Tibial artery (tissue), 4 donors: ENCODE measurements around the gene SCUBE2.

ENCODE experiments used
- DNase-seq, 2 donors: peaks; one replicate each; pipeline ENCODE4 v3.0.0-alpha.2; 2019
- H3K27ac ChIP-seq, 2 donors: fragments of 200-600 bp; sonication (generic) in 1 of 2; 1 replicate in 1 of 2; 2 replicates in 1 of 2; pipeline ENCODE4 v1.5.1; 2018 to 2019; ENCODE audit warnings: mild to moderate bottlenecking in 1 of 2
- H3K27me3 ChIP-seq, 2 donors: fragments of 200-600 bp; sonication (generic) in 1 of 2; one replicate each; pipeline versions ENCODE4 v1.5.1 to v1.6.0; 2016 to 2019
- H3K36me3 ChIP-seq, 3 donors: fragments of 200-600 bp; sonication (generic) in 2 of 3; one replicate each; pipeline ENCODE4 v1.5.1; 2016 to 2019; ENCODE audit warnings: mild to moderate bottlenecking in 2 of 3
- H3K4me1 ChIP-seq, 4 donors: fragments of 200-600 bp; sonication (generic) in 2 of 4; 1 replicate in 3 of 4; 2 replicates in 1 of 4; pipeline ENCODE4 v1.5.1; 2016 to 2019
- H3K4me3 ChIP-seq, 2 donors: fragments of 200-600 bp; sonication (generic) in 1 of 2; 1 replicate in 1 of 2; 2 replicates in 1 of 2; pipeline ENCODE4 v1.5.1; 2018 to 2019; ENCODE audit warnings: mild to moderate bottlenecking in 2 of 2
- H3K9me3 ChIP-seq, 3 donors: fragments of 200-600 bp; sonication (generic) in 1 of 3; one replicate each; pipeline ENCODE4 v1.5.1; 2016 to 2019
- CTCF ChIP-seq, 2 experiments: fragments of 200-600 bp in 1 of 2; fragments of 450-650 bp in 1 of 2; IDR thresholded peaks; one replicate each; pipeline ENCODE4 v1.5.1; 2017 to 2019; ENCODE audit warnings: antibody characterized with exemption in 2 of 2, mild to moderate bottlenecking in 1 of 2, moderate library complexity in 1 of 2
- intact Hi-C: fragments of 100-400 bp; cut with DNase I; formaldehyde crosslinking; loops from one replicate; pipeline ENCODE4 v1.15.0; 2023; ENCODE audit warnings: low total_unique reads

Gene SCUBE2

DNA sequence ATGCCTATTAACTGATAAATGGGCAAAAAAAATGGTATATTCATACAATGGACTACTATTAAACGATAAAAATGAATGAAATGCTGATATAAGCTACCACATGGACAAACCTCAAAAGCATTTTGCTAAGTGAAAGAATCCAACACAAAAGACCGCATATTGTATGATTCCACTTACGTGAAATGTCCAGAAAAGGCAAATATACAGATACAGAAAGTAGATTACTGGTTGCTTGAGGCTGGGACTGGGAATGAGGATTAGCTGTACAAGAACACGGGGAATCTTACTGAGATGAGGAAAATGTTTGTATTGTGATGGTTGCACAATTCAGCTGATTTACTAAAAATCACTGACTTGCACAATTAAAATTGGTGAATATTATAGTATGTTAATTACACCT, 8.8 kb downstream of the SCUBE2 start:
- DNase-seq, result no peak
- H3K4me1 ChIP-seq, result no peaks in the 10 kb centered on the region
- no peak for TF ChIP-seq CTCF (IDR thresholded peaks at IDR 0.05)
- H3K27me3 ChIP-seq, result no peaks in the 10 kb centered on the region
- H3K9me3 ChIP-seq, result no peaks in the 10 kb centered on the region
- intact Hi-C loops, result no loop called here
- H3K27ac ChIP-seq, result no peak overlapping the region
- no peaks in the 10 kb centered on the region for H3K36me3 ChIP-seq
- H3K4me3 ChIP-seq, result no peak overlapping the region

- Histone ChIP-seq H3K36me3 (no peaks in the 10 kb centered on the region), H3K4me1 (no peaks in the 10 kb centered on the region), H3K9me3 (no peaks in the 10 kb centered on the region), H3K4me3 (no peak overlapping the region), H3K27ac (no peak overlapping the region), H3K27me3 (no peaks in the 10 kb centered on the region)
- DNase-seq, result no peak
- TF ChIP-seq CTCF (IDR thresholded peaks at IDR 0.05), result no peak
- intact Hi-C loops, result no loop called here
Observed at GRCh38 chr11:9081153-9081552, 10.2 kb downstream of the SCUBE2 start.

DNA sequence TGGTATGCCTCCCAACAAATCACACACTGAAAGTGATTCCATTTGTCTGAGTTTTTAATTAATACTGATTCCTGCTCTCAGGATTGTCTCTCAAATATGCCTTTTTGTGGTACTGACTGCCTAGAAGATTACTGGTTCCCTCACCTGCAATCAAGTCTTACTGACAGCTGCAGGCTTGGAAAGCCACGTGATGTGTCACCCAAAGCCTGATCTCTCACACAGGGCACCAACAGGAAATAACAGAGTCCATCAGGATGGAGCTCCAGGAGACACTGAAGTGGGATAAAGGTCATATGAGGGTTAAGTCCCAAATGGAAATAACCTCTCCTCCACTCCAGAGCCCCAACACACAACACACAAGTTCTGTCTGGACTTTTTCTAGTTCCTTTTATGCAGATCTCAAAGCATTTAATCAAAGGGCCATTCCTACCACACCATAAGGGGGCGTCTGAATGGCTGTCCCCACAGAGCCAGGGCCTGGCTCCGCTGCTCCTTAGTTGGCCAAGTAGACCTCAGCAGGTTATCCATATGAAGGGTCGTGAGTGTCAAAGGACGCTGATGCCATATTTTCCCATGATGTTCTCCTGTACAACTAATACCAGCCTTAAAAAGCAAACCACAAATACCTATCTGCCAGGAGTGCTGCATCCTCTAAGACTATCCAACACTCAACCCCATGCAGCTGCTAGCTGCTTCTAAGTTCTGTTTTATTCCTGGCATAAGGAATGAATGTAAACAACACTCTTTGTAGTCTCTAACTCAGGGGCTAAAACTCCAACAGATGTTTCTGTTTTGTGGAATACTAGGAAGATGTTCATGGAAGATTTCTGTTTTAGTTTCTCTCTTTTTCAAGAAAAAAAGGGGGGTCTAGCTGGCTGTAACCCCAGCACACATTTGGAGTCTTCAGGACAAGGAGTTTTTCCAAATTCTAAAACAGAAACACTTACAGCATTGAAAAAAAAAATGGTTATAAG, 13.0 kb downstream of the SCUBE2 start:
- Histone ChIP-seq H3K4me1 (no peaks in the 10 kb centered on the region), H3K4me3 (no peak overlapping the region), H3K36me3 (no peaks in the 10 kb centered on the region), H3K27me3 (no peaks in the 10 kb centered on the region), H3K27ac (no peak overlapping the region), H3K9me3 (no peaks in the 10 kb centered on the region)
- no peak for TF ChIP-seq CTCF (IDR thresholded peaks at IDR 0.05)
- DNase-seq, result no peak
- intact Hi-C loops, result no loop called here

GRCh38 chr11:9077164-9077563, 14.2 kb downstream of the SCUBE2 start:
- no peaks in the 10 kb centered on the region for H3K27me3 ChIP-seq
- no peaks in the 10 kb centered on the region for H3K9me3 ChIP-seq
- intact Hi-C loops, result no loop called here
- no peaks in the 10 kb centered on the region for H3K36me3 ChIP-seq
- no peaks in the 10 kb centered on the region for H3K4me1 ChIP-seq
- DNase-seq, result no peak
- no peak for TF ChIP-seq CTCF (IDR thresholded peaks at IDR 0.05)
- H3K4me3 ChIP-seq, result no peak overlapping the region
- no peak overlapping the region for H3K27ac ChIP-seq

GRCh38 chr11:9076661-9077060, 14.7 kb downstream of the SCUBE2 start:
- Histone ChIP-seq H3K9me3 (no peaks in the 10 kb centered on the region), H3K27ac (no peak overlapping the region), H3K27me3 (no peaks in the 10 kb centered on the region), H3K4me3 (no peak overlapping the region), H3K36me3 (no peaks in the 10 kb centered on the region), H3K4me1 (no peaks in the 10 kb centered on the region)
- intact Hi-C loops, result no loop called here
- no peak for DNase-seq
- no peak for TF ChIP-seq CTCF (IDR thresholded peaks at IDR 0.05)
